H4 (cell line): ENCODE data around the gene PPP1R7. TPM values are rescaled to one million over a fixed set of nuclear protein-coding genes. Genes with fewer than 3 reads are reported as not detected.

Experiments used
- DNase-seq: peaks from one replicate; pipeline ENCODE4 v3.0.0-alpha.2; 2015; ENCODE audit warnings: low spot score
- total RNA-seq: library from RNA; depleted of rRNA; stranded (reverse); fragments of >200 nt; shearing (Covaris generic); gene quantifications from 2 replicates; pipeline ENCODE4 v1.2.3, GENCODE V29; 2014

PPP1R7 gene
- total RNA-seq, 1 experiment from 2014 or later: 103 TPM

DNA sequence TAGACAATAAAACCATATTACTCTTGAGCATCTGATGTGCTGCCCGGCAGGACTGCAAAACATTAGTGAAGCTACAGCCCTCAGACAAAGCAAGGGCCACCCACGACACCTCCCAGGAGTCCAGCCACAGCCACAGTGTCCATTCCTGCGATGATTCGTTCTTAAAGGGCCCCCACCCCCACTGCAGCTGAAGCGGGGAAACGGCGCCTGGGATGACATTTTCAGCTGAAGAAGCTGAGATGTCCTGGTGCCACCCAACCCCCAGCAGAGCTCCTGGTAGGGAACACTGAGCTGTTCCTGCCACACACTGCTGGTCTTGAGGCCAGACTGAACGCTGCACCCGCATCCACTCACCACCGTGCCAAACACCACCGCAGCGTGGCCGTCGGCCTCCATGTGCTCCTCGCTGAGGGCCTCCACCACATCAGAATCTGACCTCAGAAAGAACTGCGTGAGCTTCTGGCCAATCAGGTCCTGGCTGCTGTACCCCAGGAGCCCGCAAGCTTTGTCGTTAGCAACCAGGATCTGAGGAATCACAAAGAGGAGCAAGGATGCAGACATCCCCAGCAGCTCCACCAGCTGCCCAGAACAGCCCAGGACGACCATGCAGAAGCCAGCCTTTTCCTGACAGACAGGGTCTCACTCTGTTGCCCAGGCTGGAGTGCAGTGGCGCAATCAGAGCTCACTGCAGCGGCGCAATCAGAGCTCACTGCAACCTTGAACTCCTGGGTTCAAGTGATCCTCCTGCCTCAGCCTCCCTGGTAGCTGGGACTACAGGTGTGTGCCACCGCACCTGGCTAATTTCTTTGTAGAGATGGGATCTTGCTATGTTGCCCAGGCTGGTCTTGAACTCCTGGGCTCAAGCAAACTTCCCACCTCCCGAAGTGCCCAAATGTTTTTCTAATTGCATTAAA is 10.5 kb upstream of the PPP1R7 start:
- DNase-seq: no peak

GRCh38 chr2:241140445-241140840 is 9.8 kb upstream of the PPP1R7 start:
- DNase-seq: no peak

DNA sequence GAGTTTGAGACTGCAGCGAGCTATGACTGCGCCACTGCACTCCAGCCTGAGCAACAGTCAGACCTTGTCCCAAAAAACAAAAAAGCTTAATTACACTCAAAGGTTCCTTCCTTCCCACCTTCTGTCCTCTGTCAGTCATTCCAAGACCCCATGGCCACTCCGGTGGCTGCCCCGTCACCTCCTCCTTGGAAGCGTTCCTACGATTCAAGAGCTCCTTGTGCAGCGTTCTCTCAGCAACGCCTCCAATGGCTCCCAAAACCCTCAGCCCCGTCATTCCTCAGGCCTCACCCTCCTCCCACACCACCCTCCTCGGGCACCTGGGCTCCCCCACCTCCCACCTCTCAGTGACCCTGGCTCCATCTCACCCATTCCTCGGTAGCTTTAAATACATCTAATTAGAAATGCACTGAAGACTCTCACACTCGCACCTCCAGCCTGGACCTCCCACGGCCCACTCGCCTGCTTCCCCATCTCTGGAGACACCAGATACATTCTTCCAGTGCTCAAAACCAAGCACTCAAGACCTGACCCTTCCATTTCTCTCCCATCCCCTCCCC is 9.0 kb upstream of the PPP1R7 start:
- DNase-seq: no peak

DNA sequence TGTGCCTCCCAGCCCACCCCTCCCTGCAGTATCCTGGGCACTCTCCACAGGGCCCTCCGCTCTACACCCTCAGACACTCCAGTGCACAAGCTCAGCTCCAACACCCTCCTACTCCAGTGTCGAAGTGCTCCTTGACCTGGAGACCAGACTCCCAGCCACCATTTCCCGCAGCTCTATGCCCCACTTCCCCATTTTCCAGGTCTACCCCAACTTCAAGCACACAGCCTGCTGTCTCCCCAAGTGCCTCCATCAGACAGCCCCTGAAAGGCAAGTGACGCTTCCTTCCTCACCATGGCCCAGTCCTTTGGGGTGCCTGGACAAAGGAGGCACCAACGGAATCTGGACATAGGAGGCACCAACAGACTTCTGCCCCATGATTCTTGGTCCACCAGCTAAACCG is 8.2 kb upstream of the PPP1R7 start:
- DNase-seq: no peak

DNA sequence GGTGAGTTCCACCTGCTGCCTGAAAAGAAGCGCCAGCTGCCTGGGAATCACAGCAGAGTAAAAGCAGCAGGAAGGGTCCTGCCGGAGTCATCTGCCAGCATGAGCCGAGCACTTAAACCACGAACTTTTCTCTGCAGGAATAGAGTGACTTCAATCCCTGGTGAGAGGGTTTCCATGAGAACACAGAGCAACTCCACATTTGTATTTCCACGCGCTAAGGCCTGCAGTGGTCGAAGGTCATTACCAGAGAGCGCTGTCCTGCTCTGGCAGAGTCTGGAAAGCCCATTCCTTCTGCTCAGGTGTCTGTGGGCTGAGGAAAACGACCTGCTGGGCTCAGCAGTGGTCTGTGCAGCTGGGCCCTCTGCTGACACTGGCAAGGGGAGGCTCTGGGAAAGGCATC is 7.7 kb upstream of the PPP1R7 start:
- DNase-seq: no peak

- no peak for DNase-seq
Observed at GRCh38 chr2:241146286-241146685, 4.0 kb upstream of the PPP1R7 start.

DNA sequence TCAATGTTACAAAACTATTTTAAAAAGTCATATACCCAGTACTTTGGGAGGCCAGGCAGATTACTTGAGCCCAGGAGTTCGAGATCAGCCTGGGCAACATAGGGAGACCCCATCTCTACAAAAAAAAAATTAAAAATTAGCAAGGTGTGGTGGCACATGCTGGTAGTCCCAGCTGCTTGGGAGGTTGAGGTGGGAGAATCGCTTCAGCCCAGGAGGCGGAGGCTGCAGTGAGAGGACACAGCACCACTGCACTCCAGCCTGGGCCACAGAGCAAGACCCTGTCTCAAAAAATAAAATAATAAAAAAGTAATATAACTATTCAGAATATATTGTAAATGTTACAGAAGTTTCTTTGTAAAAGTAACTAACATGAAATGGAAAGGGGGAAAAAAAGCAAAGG is 2.9 kb upstream of the PPP1R7 start:
- DNase-seq: no peak

DNA sequence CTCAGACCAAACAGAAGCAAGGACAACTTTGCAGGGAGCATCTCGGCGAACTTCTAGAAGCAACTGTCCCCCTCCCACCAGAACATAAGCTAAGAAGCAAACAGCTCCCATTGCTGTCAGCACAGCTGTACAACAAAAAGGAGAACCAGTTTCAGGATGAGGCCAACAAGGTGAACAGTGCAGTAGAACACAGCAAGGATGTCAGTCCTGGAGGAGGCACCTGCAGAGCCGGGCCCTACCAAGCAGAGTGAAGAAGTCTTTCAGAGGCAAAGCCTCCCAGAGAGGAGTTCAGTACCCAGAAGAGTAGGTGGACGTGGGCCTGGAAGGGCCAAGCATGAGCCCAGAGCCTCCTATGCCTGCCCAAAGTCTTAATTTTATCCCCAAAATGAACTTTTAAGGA is 2.0 kb upstream of the PPP1R7 start:
- no peak for DNase-seq

- peak; percentile 95 for DNase-seq
Observed at GRCh38 chr2:241148891-241149674, 1.2 kb upstream of the PPP1R7 start, which contains the start of gene PASK. TSS of gene PASK (minus strand) at chr2:241149472. CDS start at chr2:241143032, 6,440 bp downstream.

- no peak for DNase-seq
Observed at GRCh38 chr2:241149675-241149924, 667 bp upstream of the PPP1R7 start.

- DNase-seq: no peak
Observed at GRCh38 chr2:241150660-241151530, 628 bp downstream of the PPP1R7 start.

GRCh38 chr2:241151934-241152660 is 1.8 kb downstream of the PPP1R7 start:
- no peak for DNase-seq

GRCh38 chr2:241153616-241154015 is 3.3 kb downstream of the PPP1R7 start:
- DNase-seq: no peak

GRCh38 chr2:241154915-241155314 is 4.6 kb downstream of the PPP1R7 start:
- DNase-seq: no peak

DNA sequence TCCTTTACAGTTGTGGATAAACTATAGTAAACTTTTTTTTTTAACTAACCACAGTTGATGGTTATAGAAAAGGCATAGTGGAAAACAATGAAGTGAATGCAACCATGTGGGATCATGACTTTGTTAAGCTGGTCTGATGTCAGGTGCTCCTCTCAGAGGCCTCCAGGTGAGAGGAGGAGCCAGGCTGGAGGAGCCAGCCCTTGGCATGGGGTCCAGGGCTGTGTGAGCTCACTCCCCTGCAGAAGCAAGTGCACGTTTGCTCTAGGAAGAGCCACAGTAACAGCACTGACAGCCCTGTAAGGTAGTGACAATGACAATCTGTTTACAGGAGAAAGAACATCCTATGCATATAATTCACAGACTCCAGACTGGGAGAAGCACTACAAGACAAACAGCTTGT is 5.7 kb downstream of the PPP1R7 start:
- no peak for DNase-seq

DNA sequence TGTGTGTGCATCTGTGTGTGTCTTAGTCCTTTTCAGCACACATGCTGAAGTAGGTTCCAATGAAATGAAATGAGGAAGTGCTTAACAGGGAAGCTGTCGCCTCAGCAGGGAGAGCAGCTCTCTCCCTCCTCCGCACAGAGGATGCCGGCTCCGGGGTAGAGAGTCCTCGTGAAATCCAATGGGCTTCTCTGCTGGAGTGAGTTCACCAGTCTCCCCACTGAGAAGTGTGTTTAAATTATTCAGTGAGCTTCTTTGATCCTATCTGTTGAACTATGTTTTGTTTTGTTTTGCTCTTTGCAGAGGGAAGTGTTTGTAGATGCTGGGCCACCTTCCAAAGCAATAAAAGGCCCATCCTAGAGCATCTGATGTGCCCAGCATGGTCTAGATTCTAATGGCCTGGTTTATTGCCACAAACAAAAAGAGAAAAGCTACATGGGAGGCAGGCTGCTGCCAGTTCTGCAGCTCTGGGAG is 6.7 kb downstream of the PPP1R7 start:
- no peak for DNase-seq

GRCh38 chr2:241157841-241158545 is 7.7 kb downstream of the PPP1R7 start:
- no peak for DNase-seq

DNA sequence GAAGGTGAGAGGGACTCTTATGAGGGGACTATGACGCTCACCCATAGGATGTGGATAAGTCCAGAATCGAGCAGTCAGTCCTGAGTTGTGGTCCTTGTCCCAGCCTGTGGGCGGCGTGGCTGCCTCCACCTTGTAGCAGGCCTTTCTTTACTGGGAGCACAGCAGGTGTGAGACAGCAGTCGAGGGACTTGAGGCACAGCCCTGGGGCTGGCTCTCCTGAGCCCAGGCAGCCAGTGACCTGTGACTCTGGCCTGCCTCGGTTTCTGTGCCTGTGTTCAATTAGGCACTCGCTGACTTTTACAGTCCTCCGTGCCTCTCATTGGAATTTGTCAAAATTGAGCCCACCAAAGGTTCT is 8.3 kb downstream of the PPP1R7 start:
- DNase-seq: no peak

GRCh38 chr2:241159116-241159515 is 8.8 kb downstream of the PPP1R7 start:
- no peak for DNase-seq

DNA sequence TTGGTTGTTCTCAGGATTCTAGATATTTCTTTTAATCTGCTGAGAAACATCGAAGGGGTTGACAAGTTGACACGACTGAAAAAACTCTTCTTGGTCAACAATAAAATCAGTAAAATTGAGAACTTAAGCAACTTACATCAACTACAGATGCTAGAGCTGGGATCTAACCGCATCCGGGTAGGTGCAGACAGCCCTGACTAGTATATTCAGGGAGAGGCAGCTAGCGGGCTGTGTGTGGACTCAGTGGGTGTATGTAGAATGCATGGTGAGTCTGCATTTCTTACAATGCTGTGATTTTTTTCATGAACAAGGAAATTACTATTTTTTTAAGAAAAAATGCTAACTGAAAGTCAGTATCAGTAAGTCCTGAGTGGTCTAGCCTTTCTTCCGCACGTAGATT is 10.1 kb downstream of the PPP1R7 start:
- DNase-seq: no peak
